PC-9 (cell line): Measurements from ENCODE around the gene CHFR.

ENCODE experiments used
- EZH2 ChIP-seq: fragments of 200-600 bp; sonication (generic); IDR thresholded peaks from 2 replicates; pipeline ENCODE4 v1.8.0; 2017; ENCODE audit warnings: antibody characterized with exemption, low read depth
- TF ChIP-seq, protein P1 (sequence below): fragments of 200-600 bp; sonication (generic); conservative IDR thresholded peaks from 2 replicates; pipeline ENCODE4 v1.6.1; 2017; ENCODE audit warnings: mixed run types, antibody characterized with exemption, mild to moderate bottlenecking, moderate library complexity

DNA sequence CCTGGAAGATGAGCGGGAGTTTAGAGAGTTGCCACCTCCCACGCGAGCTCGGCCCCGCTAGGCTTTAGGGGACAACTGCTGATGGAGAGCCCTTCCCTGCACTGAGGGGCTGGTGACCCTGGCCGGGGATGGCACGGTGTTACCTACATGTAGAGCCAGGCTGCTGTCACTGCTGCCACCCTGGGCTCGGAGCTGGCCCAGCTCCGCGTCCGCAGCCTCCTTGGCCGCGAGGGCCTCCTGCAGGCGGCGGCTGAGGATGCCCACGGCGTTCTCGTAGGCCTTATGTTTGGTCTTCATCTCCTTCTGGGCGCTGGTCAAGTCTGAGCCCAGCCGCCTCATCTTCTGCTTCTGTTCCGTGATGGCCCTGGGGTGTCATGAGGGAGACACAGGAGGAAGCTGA, 101.2 kb downstream of the CHFR start:
- TF ChIP-seq, protein P1, sequence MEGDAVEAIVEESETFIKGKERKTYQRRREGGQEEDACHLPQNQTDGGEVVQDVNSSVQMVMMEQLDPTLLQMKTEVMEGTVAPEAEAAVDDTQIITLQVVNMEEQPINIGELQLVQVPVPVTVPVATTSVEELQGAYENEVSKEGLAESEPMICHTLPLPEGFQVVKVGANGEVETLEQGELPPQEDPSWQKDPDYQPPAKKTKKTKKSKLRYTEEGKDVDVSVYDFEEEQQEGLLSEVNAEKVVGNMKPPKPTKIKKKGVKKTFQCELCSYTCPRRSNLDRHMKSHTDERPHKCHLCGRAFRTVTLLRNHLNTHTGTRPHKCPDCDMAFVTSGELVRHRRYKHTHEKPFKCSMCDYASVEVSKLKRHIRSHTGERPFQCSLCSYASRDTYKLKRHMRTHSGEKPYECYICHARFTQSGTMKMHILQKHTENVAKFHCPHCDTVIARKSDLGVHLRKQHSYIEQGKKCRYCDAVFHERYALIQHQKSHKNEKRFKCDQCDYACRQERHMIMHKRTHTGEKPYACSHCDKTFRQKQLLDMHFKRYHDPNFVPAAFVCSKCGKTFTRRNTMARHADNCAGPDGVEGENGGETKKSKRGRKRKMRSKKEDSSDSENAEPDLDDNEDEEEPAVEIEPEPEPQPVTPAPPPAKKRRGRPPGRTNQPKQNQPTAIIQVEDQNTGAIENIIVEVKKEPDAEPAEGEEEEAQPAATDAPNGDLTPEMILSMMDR = no peak
- TF ChIP-seq EZH2 = no peak
